Gastroesophageal sphincter (tissue), 3 donors: Measurements from ENCODE around the gene LTN1.

Experiments used
- POLR2AphosphoS5 ChIP-seq: sonication (generic); formaldehyde crosslinking; IDR thresholded peaks from one replicate; pipeline ENCODE4 v1.6.1; 2017; ENCODE audit warnings: antibody characterized with exemption
- TF ChIP-seq, protein P1 (sequence below), 4 experiments: fragments of 200-600 bp in 2 of 4; fragments of 450-650 bp in 2 of 4; sonication (generic) in 1 of 4; IDR thresholded peaks; one replicate each; pipeline ENCODE4 v1.5.1; 2017 to 2019; ENCODE audit warnings: antibody characterized with exemption in 4 of 4, mild to moderate bottlenecking in 2 of 4, moderate library complexity in 2 of 4

DNA sequence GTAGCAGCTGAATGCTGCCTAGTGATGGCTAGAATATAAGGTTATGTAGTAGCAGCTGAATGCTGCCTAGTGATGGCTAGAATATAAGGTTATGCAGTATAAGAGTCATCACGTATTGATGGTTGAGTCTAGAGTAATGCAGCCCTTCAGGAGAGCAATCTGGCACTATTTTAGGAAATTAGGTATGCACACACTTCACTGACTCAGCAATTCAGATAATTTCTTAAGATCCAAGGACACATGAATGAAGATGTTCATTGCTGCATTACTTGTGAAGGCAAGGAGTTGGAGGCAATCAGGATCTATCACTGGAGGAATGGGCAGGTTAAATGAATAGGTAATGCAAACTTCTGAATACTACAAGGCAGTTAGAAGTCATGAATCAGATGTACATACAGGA, 13.6 kb downstream of the LTN1 start:
- no peak for TF ChIP-seq POLR2AphosphoS5
- TF ChIP-seq, protein P1, sequence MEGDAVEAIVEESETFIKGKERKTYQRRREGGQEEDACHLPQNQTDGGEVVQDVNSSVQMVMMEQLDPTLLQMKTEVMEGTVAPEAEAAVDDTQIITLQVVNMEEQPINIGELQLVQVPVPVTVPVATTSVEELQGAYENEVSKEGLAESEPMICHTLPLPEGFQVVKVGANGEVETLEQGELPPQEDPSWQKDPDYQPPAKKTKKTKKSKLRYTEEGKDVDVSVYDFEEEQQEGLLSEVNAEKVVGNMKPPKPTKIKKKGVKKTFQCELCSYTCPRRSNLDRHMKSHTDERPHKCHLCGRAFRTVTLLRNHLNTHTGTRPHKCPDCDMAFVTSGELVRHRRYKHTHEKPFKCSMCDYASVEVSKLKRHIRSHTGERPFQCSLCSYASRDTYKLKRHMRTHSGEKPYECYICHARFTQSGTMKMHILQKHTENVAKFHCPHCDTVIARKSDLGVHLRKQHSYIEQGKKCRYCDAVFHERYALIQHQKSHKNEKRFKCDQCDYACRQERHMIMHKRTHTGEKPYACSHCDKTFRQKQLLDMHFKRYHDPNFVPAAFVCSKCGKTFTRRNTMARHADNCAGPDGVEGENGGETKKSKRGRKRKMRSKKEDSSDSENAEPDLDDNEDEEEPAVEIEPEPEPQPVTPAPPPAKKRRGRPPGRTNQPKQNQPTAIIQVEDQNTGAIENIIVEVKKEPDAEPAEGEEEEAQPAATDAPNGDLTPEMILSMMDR (IDR thresholded peaks at IDR 0.05), result no peak
